Measurements from ENCODE around the gene TIMM21. TPM values are rescaled to one million over a fixed set of nuclear protein-coding genes. Genes with fewer than 3 reads are reported as not detected.

The TIMM21 gene
- total RNA-seq, 1 experiment from 2014 or later = 44.9 TPM

- no TSS peak for BruUV-seq (replicated peaks)
- CTCF ChIA-PET = no interaction called here
- no peak overlapping the region for H3K4me3 Mint-ChIP-seq (ENCODE audit: low read depth, unreplicated experiment)
- H3K9me3 Mint-ChIP-seq (ENCODE audit: low read depth, unreplicated experiment) = no peaks in the 10 kb centered on the region
- H3K36me3 Mint-ChIP-seq (ENCODE audit: insufficient read depth, unreplicated experiment) = peaks cover 20% of the 10 kb centered on the region
- peaks cover 29% of the 10 kb centered on the region for H3K4me1 Mint-ChIP-seq (ENCODE audit: low read depth, unreplicated experiment)
- intact Hi-C loops (cut with micrococcal nuclease; ENCODE audit: unreplicated experiment) = no loop called here
- no peak for TF ChIP-seq CTCF (IDR thresholded peaks at IDR 0.05; ENCODE audit: unreplicated experiment)
- DNase-seq = no peak
- H3K27me3 Mint-ChIP-seq (ENCODE audit: unreplicated experiment) = no peaks in the 10 kb centered on the region
- H3K27ac Mint-ChIP-seq (ENCODE audit: unreplicated experiment) = no peak overlapping the region
These were observed 3.9 kb downstream of the TIMM21 start for GRCh38 chr18:74152270-74152669.

GRCh38 chr18:74152857-74153256 is 4.5 kb downstream of the TIMM21 start:
- H3K4me3 Mint-ChIP-seq (ENCODE audit: low read depth, unreplicated experiment) = no peak overlapping the region
- H3K9me3 Mint-ChIP-seq (ENCODE audit: low read depth, unreplicated experiment) = no peaks in the 10 kb centered on the region
- intact Hi-C loops (cut with micrococcal nuclease; ENCODE audit: unreplicated experiment) = no loop called here
- BruUV-seq (replicated peaks) = no TSS peak
- peak; percentile 39 for TF ChIP-seq CTCF (IDR thresholded peaks at IDR 0.05; ENCODE audit: unreplicated experiment)
- peaks cover 16% of the 10 kb centered on the region for H3K36me3 Mint-ChIP-seq (ENCODE audit: insufficient read depth, unreplicated experiment)
- H3K27ac Mint-ChIP-seq (ENCODE audit: unreplicated experiment) = no peak overlapping the region
- no peaks in the 10 kb centered on the region for H3K27me3 Mint-ChIP-seq (ENCODE audit: unreplicated experiment)
- H3K4me1 Mint-ChIP-seq (ENCODE audit: low read depth, unreplicated experiment) = peaks cover 28% of the 10 kb centered on the region
- CTCF ChIA-PET = no interaction called here
- no peak for DNase-seq

- DNase-seq = no peak
- Mint-ChIP-seq H3K9me3 (ENCODE audit: low read depth, unreplicated experiment) (no peaks in the 10 kb centered on the region), H3K27ac (ENCODE audit: unreplicated experiment) (no peak overlapping the region), H3K27me3 (ENCODE audit: unreplicated experiment) (no peaks in the 10 kb centered on the region), H3K4me3 (ENCODE audit: low read depth, unreplicated experiment) (no peak overlapping the region), H3K4me1 (ENCODE audit: low read depth, unreplicated experiment) (peaks cover 28% of the 10 kb centered on the region), H3K36me3 (ENCODE audit: insufficient read depth, unreplicated experiment) (peaks cover 15% of the 10 kb centered on the region)
- intact Hi-C loops (cut with micrococcal nuclease; ENCODE audit: unreplicated experiment) = no loop called here
- no peak for TF ChIP-seq CTCF (IDR thresholded peaks at IDR 0.05; ENCODE audit: unreplicated experiment)
- BruUV-seq (replicated peaks) = no TSS peak
- CTCF ChIA-PET = interaction anchor here (0.6 kb wide), 1 partner anchor 101 kb away, joined by 4 read pairs; no protein-coding TSS in a partner anchor
These were observed 5.1 kb downstream of the TIMM21 start for GRCh38 chr18:74153377-74153776.

GRCh38 chr18:74153793-74154192 is 5.5 kb downstream of the TIMM21 start:
- Mint-ChIP-seq H3K27me3 (ENCODE audit: unreplicated experiment) (no peaks in the 10 kb centered on the region), H3K9me3 (ENCODE audit: low read depth, unreplicated experiment) (no peaks in the 10 kb centered on the region), H3K27ac (ENCODE audit: unreplicated experiment) (no peak overlapping the region), H3K36me3 (ENCODE audit: insufficient read depth, unreplicated experiment) (peaks cover 10% of the 10 kb centered on the region), H3K4me3 (ENCODE audit: low read depth, unreplicated experiment) (no peak overlapping the region), H3K4me1 (ENCODE audit: low read depth, unreplicated experiment) (peaks cover 24% of the 10 kb centered on the region)
- CTCF ChIA-PET = interaction anchor here (0.6 kb wide), 1 partner anchor 101 kb away, joined by 4 read pairs; no protein-coding TSS in a partner anchor
- no peak for TF ChIP-seq CTCF (IDR thresholded peaks at IDR 0.05; ENCODE audit: unreplicated experiment)
- DNase-seq = no peak
- no TSS peak for BruUV-seq (replicated peaks)
- intact Hi-C loops (cut with micrococcal nuclease; ENCODE audit: unreplicated experiment) = no loop called here
